HFF-Myc (cell line): ENCODE measurements around the gene RBFOX2.

Experiments used
- DNase-seq: peaks from one replicate; pipeline ENCODE4 v3.0.0-alpha.2; 2011; ENCODE audit warnings: low read depth; ENCODE audit errors: extremely low read depth
- H3K4me3 ChIP-seq: replicated peaks from 2 replicates; pipeline ENCODE4 v1.5.1; 2011; ENCODE audit warnings: low read depth, mild to moderate bottlenecking, control low read depth, low read length
- TF ChIP-seq, protein P1 (sequence below): IDR thresholded peaks from 2 replicates; pipeline ENCODE4 v1.5.1; 2012; ENCODE audit warnings: mild to moderate bottlenecking, low read depth, low read length, control low read depth; ENCODE audit errors: missing control alignments

The RBFOX2 gene

DNA sequence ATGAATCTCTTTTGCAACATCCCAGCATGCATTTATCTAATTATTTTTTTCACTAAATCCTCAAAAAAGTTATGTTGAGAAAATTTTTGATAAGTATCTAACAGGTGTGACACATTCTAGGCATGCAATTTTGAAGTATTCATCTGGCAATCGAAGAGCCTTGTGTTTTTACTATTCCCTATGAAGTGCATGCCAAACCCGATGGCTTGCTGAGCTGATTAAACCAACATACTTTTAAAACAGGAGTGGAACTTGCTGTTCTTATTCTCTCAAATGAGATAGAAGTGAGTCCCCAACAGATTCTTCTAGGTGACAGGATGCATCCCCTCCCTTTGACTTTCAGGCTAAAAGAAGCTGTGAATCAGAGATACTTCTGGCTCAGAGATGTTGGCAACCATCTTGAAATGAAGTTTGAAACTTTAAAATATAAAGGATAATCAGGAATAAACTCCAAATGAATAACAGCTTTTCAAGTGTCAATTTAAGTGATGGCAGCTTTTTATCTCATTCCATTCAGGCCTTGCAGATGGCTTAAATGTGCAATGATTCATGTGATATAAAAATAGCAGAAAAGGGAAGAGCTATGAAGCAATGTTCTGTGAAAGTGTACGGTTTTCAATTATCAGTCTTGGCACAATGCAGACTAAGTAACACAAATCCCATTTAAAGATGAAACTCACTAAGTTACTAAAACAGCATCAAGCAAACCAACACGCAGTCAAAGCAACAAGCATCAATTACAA is 243.3 kb downstream of the RBFOX2 start:
- H3K4me3 ChIP-seq, result no peak overlapping the region
- no peak for DNase-seq
- TF ChIP-seq, protein P1, sequence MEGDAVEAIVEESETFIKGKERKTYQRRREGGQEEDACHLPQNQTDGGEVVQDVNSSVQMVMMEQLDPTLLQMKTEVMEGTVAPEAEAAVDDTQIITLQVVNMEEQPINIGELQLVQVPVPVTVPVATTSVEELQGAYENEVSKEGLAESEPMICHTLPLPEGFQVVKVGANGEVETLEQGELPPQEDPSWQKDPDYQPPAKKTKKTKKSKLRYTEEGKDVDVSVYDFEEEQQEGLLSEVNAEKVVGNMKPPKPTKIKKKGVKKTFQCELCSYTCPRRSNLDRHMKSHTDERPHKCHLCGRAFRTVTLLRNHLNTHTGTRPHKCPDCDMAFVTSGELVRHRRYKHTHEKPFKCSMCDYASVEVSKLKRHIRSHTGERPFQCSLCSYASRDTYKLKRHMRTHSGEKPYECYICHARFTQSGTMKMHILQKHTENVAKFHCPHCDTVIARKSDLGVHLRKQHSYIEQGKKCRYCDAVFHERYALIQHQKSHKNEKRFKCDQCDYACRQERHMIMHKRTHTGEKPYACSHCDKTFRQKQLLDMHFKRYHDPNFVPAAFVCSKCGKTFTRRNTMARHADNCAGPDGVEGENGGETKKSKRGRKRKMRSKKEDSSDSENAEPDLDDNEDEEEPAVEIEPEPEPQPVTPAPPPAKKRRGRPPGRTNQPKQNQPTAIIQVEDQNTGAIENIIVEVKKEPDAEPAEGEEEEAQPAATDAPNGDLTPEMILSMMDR, result no peak

DNA sequence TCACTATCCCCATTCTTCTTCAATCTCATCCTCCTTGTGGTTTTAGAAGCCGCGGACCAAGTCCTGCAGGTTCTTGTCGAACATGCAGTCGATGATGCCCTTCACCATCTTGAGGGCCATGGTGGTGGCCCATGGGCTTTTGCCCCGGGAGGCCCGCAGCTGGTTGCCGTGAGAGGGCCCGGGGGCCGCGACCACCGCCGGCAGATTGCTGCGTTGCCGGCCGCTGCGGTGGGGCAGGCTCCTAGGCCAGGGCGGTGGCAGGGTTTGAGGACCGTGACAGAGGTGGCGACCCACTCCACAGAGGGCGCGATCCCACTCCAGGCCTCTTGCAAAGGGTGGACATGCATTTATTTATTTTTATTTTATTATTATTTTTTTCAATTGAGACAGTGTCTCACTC is 244.0 kb downstream of the RBFOX2 start:
- no peak for DNase-seq
- H3K4me3 ChIP-seq, result no peak overlapping the region
- TF ChIP-seq, protein P1, result no peak

GRCh38 chr22:35783943-35784614 is 244.5 kb downstream of the RBFOX2 start:
- TF ChIP-seq, protein P1, result no peak
- H3K4me3 ChIP-seq, result no peak overlapping the region
- DNase-seq, result peak; percentile 20

GRCh38 chr22:35782504-35782903 is 246.1 kb downstream of the RBFOX2 start:
- H3K4me3 ChIP-seq, result no peak overlapping the region
- TF ChIP-seq, protein P1, result no peak
- DNase-seq, result no peak

DNA sequence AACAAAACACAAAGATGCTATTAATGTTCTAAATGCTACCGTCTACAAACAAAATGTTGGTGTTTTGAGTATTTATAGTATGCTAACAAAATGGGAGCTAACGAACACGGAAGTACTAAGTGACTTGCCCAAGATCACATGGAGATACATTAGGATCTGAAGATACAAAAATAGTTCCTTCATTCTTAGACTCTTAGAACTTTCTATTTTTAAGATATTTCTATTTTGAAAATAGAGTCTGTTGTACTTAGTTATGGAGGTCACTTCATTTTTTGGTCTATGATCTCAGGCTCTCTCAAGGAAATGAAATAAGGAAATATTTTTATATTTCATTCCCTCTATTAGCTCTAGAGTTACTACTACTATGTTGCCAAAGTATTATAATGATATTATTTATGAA is 246.7 kb downstream of the RBFOX2 start:
- H3K4me3 ChIP-seq, result no peak overlapping the region
- TF ChIP-seq, protein P1, result no peak
- DNase-seq, result no peak

DNA sequence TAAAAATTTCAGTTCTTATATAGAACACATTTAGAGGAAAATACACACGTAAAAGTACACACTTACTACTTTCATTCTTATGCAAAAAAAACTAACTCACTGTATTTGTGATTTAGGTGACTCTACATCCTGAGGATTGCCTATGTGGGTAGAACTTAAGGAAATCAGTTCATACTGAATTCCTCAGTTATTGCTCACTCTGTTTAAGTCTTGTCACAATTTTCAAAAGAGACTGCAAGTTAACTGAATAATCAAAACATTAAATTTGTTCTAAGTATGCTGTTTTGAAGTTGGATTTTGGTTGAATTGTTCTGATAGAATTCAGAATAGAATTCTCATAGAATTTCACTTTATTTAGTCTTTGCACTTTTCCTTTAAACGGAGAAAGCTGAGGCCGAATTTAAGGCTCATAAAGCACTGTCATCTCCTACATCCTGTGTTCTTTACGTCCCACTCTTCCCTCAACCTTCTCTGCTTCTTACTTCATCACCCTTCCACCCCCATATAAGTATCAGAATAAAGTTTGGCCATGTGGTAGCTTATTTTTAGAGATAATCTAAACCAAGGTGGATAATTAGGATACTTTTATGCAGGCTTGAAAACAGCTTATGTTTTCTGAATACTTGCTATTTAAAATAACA is 251.2 kb downstream of the RBFOX2 start:
- no peak overlapping the region for H3K4me3 ChIP-seq
- TF ChIP-seq, protein P1, result no peak
- DNase-seq, result peak; percentile 19
